NOMO-1 treated with DMSO at 0.1 percent for 48 hours (cell line): ENCODE data around the gene CP.

Experiments used
- DNase-seq: peaks from one replicate; lab custom pipeline; 2025; ENCODE audit not compliant: unreplicated experiment; lab: John Stamatoyannopoulos, UW

The CP gene

DNA sequence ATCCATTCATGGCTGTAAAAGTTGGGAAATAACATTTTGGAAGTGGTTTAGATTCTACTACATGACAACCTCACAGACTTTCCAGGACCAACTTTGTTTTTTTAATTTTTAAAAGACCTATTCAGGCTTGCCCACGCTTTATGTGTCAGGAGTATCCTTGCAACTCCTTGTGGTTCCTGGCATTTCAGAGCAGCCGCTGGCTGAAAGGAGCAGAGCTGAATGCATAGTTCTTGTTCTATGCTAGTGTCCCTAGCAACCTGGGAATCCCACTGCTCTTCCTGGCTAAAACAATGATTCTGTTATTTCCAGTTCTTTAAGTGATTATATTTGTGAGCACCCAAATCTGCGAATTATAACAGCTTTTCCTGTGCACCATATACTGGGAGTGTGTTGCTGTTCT is 34.9 kb downstream of the CP start:
- no peak for DNase-seq

GRCh38 chr3:149186219-149186618 is 35.4 kb downstream of the CP start:
- no peak for DNase-seq

GRCh38 chr3:149181182-149181581 is 40.4 kb downstream of the CP start:
- DNase-seq = no peak

- no peak for DNase-seq
Measured at GRCh38 chr3:149180057-149180573, 41.5 kb downstream of the CP start.

- DNase-seq = no peak
Measured at GRCh38 chr3:149179220-149179619, 42.4 kb downstream of the CP start.

- DNase-seq = no peak
Measured at GRCh38 chr3:149177122-149177521, 44.5 kb downstream of the CP start.

DNA sequence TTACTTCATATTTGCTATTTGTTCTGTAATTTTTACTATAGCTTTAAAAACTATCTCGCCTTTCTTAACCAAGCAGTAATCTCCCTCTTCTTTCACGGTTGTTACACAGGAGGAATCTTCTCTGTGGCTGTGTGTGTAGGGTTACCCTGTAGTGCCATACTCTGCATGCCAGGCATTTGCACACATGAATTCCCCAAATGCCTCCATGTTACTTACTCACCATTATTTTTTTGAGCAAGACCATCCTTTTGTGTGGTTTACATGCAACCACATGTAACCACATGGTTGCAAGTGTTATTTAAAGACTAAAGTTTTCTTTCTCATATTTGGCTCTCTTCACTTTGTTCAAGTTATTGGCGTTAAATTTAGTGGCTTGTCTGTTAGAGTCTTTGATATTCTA is 46.7 kb downstream of the CP start:
- DNase-seq = no peak

GRCh38 chr3:149170672-149171071 is 51.0 kb downstream of the CP start:
- no peak for DNase-seq

DNA sequence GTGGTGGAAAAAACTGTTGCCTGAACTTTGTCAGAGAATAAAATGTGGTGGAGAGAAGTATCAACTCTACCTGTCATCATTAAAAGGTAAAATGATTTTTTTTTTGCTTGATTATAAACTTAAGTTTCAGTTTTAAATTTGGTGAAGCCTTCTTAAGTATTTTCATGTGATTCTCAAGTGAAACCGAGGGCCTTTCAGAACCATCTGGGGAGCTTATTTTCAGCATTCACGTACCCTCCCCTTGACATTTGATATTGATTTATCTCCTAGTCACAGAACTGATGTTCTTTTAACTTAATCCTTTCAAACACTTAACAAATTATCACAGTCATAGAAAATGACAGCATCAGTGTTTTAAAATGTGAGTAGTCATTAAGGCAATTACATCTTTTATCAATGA is 53.7 kb downstream of the CP start:
- DNase-seq = no peak

DNA sequence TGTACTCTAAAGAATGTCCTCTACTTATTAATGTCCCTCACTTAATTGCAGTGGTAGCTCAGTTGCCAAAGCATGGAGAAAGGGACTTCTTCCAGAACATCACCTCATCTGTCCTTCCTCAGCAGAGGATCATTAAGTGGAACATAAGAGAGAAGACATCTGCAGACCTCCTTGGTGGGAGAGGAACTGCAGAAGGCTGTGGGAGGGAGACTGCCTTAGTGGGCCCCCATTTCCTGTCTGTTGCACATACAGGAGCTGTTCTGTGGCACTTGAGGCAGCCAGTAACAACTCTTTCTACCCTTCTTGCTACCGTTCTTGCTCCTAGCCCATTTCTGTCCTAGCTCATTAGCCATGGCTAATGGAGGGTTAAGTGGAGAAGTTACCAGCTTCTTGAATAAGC is 58.6 kb downstream of the CP start:
- DNase-seq = peak; percentile 15

DNA sequence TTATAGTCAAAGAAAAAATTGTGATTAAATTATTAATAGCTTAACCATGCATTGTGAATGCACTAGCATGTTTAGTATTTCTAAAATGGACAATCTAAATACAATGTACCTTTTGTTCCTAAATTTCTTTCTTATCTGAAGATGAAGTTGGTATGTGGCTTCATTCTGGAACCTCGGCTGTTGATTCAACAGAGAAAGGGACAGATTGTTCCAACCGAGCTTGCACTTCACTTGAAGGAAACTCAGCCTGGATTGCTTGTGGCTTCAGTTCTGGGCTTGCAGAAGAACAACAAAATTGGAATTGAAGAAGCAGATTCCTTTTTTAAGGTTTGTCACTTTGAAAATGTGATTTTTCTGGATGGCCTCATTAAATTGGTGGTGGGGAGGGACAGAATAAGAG is 59.6 kb downstream of the CP start:
- DNase-seq = no peak

- DNase-seq = no peak
Measured at GRCh38 chr3:149160754-149161300, 60.8 kb downstream of the CP start.

DNA sequence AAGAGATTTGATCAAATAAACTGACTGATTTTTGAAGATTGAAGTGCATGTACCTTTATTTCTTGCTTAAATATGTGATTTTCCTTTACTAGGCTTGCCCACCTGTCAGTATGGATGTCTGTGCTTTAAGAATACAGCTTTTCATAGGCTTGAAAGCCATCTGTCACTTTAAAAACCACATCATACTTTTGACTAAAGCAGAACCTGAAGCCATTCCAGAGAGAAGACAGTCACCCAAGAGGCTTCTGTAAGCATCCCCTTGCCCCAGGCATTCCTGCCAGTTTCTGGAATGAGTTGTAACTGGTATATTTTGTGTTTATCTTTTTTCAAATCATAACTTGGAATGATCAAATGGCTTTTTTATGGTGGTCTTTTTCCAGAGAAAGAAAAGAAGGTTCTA is 68.2 kb downstream of the CP start:
- no peak for DNase-seq

GRCh38 chr3:149152420-149152819 is 69.2 kb downstream of the CP start:
- peak; percentile 64 for DNase-seq

DNA sequence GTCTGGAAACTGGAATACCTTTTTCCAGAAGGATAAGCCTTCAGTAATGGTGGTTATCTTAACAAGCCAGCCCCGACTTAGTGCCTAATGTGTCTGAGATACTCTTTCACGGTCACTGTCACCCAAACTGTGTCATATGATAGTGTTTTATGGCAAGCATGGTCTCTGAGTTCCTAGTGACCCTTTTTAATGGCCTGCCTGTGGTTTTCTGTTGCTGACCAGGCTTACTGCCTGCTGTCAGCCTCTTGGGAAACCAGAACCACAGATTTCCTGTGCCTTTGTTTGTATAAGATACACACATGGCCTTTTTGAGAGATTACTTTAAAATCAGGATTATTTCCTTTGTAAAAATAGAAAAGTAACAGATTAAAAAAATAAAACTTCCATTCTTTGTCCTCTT is 69.8 kb downstream of the CP start:
- peak; percentile 95 for DNase-seq

GRCh38 chr3:149150436-149150835 is 71.2 kb downstream of the CP start:
- DNase-seq = no peak

DNA sequence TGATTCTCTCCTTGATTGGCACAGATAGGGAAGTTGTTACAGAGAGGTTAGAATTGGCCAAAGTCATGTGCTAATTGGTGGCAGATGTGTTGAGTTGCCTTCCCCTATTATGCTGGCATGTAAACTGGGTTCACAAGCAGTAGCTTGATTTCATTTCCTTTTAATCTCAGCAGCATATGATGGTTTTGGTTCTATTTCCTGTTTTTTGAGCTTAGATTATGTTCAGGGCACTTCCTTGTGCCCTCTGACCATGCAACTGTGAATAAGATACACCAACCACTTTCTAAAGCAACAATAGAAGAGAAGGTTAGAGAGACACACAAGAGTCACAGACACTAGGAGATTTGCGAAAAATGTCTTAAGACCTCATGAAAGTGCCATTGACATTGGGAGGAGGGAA is 75.7 kb downstream of the CP start:
- DNase-seq = peak; percentile 100

DNA sequence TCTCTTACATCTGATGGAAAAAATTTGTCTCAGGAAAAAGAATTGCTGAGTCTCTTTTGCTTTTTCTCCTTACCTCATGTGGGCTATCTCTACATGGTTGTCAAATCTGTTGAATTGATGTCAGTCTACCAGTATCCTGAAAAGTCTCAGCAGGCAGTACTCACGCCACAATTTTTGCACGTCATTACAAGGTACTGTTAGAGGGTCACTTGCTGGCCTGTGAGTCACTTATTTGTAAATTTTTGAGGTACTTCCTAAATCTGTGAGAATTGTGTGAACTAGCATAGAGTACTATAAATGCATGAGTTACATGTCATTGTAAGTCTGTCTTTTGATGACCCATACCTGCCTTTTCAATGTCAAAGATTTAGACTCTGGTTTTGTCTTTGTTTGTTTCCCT is 76.3 kb downstream of the CP start:
- DNase-seq = peak; percentile 89

DNA sequence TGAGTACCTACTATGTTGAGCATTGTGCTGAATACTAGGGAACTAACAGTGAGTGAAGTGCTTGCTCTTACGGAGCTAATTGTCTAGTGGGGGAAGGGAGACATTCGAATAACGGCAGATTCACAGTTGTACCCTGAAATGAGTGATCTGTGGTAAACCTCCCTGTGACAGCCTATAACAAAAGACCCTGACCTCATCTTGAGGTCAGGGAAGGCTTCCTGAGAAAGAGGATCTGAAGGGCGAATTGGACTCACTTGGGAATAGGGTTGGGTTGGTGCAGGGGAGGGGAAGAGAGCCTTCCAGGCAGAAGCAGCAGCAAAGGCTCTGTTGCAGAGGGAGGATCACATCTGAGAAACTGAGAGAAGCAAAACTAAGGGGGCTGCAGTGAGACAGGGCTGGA is 78.9 kb downstream of the CP start:
- DNase-seq = no peak

DNA sequence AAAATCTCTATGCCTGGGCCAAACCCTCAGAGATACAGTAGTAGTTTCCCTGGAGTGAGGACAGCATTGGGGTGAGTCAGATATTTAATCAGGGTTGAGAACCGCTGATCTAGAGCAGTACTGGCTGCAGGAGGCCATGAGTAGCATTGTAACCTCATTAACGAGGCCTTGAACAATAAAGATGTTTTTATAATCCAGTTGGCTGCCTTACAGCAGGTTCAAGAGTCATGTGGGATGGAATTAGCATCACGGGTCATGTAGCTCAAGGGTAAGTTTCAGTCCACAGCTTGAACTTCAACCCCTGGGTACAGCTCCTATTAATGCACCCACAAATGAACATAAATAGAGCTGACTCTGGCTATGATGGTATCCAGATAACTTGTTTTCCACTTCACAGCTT is 87.1 kb downstream of the CP start:
- no peak for DNase-seq

- no peak for DNase-seq
Measured at GRCh38 chr3:149131589-149131988, 90.0 kb downstream of the CP start.

DNA sequence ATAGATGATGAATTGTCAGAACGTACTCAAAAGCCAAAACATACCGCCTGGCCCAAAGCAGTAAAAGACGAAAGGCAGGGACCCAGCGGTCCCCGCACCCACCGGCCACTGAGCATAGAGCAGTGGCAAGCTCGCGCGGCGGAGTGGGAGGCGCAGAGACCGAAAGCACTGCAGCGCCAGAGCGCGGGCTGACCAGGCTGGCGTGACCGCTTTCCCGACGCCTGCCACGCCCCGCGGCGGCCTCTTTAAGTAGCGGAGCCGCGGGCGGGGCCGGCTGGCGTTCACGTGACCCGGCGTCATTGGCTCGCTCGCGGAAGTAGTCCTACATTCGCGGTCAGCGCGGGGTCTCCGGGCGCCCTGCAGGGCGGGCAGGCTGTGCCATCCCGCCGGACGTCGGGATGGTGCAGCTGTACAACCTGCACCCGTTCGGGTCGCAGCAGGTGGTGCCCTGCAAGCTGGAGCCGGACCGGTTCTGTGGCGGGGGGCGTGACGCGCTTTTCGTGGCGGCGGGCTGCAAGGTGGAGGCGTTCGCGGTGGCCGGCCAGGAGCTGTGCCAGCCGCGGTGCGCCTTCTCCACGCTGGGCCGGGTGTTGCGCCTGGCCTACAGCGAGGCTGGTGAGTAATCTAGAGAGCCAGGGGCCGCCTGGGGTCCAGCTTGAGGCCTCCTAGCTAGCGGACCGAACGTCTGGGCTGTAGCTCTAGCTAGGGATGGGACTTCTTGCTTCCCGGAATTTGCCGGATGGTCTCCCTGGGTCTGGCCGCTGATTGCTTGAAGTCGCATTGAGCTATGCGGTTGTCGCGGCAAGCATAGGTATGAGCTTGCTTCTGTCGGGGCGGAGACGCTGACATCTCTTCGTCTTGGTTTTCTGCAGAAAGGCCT is 92.1 kb downstream of the CP start, which contains the start of gene HPS3:
Gene HPS3, plus strand, starts transcription at position 313 of the 880 bp plus-strand sequence. Its CDS starts 86 bp downstream, at position 399.
- DNase-seq = peak; percentile 96
